ENCODE data around the gene ACACA.

GRCh38 chr17:37051381-37051780, 355.3 kb downstream of the ACACA start:
- no peak for TF ChIP-seq CTCF (tag by site-specific recombination; IDR thresholded peaks at IDR 0.05)
- no peak for TF ChIP-seq ZNF184 (tag by site-specific recombination; IDR thresholded peaks at IDR 0.05)
- no peak for TF ChIP-seq ZBTB1 (tag by site-specific recombination; IDR thresholded peaks at IDR 0.05)
- no peak for TF ChIP-seq ZNF350 (tag by site-specific recombination; IDR thresholded peaks at IDR 0.05)
- TF ChIP-seq SALL2 (tag by site-specific recombination; IDR thresholded peaks at IDR 0.05; ENCODE audit: borderline replicate concordance), result no peak
- TF ChIP-seq, protein P1, sequence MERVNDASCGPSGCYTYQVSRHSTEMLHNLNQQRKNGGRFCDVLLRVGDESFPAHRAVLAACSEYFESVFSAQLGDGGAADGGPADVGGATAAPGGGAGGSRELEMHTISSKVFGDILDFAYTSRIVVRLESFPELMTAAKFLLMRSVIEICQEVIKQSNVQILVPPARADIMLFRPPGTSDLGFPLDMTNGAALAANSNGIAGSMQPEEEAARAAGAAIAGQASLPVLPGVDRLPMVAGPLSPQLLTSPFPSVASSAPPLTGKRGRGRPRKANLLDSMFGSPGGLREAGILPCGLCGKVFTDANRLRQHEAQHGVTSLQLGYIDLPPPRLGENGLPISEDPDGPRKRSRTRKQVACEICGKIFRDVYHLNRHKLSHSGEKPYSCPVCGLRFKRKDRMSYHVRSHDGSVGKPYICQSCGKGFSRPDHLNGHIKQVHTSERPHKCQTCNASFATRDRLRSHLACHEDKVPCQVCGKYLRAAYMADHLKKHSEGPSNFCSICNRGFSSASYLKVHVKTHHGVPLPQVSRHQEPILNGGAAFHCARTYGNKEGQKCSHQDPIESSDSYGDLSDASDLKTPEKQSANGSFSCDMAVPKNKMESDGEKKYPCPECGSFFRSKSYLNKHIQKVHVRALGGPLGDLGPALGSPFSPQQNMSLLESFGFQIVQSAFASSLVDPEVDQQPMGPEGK (tag by site-specific recombination; IDR thresholded peaks at IDR 0.05), result no peak
- no peak for TF ChIP-seq TSHZ1 (tag by site-specific recombination; IDR thresholded peaks at IDR 0.05; ENCODE audit: borderline replicate concordance)
- TF ChIP-seq ZNF24 (tag by site-specific recombination; IDR thresholded peaks at IDR 0.05), result no peak
- TF ChIP-seq ZNF248 (tag by site-specific recombination; IDR thresholded peaks at IDR 0.05), result no peak
- no peak for TF ChIP-seq ZNF830 (tag by site-specific recombination; IDR thresholded peaks at IDR 0.05; ENCODE audit: low read depth)
- TF ChIP-seq, protein P2, sequence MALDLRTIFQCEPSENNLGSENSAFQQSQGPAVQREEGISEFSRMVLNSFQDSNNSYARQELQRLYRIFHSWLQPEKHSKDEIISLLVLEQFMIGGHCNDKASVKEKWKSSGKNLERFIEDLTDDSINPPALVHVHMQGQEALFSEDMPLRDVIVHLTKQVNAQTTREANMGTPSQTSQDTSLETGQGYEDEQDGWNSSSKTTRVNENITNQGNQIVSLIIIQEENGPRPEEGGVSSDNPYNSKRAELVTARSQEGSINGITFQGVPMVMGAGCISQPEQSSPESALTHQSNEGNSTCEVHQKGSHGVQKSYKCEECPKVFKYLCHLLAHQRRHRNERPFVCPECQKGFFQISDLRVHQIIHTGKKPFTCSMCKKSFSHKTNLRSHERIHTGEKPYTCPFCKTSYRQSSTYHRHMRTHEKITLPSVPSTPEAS (tag by site-specific recombination; IDR thresholded peaks at IDR 0.05), result no peak
- no peak for TF ChIP-seq KLF10 (tag by site-specific recombination; IDR thresholded peaks at IDR 0.05)

All from HEK293 (cell line).